Measurements from ENCODE around the gene TRIP10. TPM values are rescaled to one million over a fixed set of nuclear protein-coding genes. Genes with fewer than 3 reads are reported as not detected.
A peak's percentile ranks its signal among the peaks of the same experiment; 100 is the strongest.

The TRIP10 gene
- total and polyA plus RNA-seq, 2 of the 13 experiments (the other 11 are each of a cell fraction or from before 2014, with no cell fraction given), result 32.5 to 33.2 TPM

DNA sequence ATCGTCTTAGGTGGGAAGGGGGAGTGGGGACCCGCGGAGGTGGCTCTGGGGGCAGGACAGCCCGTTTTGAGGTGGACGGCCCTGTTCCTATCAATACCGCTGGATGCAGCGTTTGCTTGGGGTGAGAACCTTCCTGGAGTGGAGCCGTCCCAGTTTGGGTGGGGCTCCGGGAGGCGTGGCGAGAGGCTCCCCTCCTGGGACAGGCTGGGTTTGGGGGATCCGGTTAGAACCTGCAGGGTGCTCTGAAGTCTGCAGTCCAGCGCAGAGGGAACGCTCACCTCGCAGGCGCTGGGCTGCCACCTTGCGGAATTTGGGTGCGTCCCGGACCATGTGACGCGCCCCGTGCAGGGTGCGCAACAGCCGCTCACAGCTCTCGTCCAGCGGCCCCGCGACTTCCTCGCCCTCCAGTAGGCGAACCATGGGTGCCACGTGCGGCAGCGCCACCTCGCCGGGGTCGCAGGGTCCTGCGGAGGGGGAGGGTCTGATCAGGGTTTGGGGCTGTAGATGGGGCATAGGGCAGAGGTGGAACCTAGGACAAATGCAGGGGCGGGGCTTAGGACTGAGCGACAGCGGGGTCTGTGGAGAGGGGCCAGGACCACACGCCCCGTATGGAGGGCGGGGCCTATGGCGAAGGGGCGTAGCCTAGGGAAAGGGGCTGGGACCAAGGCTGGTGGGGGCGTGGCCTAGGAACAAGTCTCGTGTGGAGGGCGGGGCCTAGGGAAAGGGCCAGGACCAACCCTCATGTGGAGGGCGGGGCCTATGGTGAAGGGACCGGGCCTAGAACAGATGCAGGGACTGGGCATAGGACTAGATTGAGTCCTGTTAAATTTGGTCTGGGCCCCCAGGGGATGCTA, 13.9 kb downstream of the TRIP10 start (continued):
- TF ChIP-seq, protein P1, sequence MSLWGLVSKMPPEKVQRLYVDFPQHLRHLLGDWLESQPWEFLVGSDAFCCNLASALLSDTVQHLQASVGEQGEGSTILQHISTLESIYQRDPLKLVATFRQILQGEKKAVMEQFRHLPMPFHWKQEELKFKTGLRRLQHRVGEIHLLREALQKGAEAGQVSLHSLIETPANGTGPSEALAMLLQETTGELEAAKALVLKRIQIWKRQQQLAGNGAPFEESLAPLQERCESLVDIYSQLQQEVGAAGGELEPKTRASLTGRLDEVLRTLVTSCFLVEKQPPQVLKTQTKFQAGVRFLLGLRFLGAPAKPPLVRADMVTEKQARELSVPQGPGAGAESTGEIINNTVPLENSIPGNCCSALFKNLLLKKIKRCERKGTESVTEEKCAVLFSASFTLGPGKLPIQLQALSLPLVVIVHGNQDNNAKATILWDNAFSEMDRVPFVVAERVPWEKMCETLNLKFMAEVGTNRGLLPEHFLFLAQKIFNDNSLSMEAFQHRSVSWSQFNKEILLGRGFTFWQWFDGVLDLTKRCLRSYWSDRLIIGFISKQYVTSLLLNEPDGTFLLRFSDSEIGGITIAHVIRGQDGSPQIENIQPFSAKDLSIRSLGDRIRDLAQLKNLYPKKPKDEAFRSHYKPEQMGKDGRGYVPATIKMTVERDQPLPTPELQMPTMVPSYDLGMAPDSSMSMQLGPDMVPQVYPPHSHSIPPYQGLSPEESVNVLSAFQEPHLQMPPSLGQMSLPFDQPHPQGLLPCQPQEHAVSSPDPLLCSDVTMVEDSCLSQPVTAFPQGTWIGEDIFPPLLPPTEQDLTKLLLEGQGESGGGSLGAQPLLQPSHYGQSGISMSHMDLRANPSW (CRISPR knock-in tag; IDR thresholded peaks at IDR 0.05; ENCODE audit: borderline replicate concordance), result no peak
- TF ChIP-seq ZSCAN30 (CRISPR knock-in tag; IDR thresholded peaks at IDR 0.05), result no peak
- TF ChIP-seq KMT2B (CRISPR knock-in tag; IDR thresholded peaks at IDR 0.05), result no peak
- TF ChIP-seq ZBTB7B (CRISPR knock-in tag; IDR thresholded peaks at IDR 0.05), result peak; percentile 89
- peak; percentile 65 for TF ChIP-seq HDAC2 (CRISPR knock-in tag; IDR thresholded peaks at IDR 0.05)
- TF ChIP-seq SRSF9 (IDR thresholded peaks at IDR 0.05; ENCODE audit: borderline replicate concordance, insufficient read depth, low read depth, low read length, poor library complexity, severe bottlenecking), result no peak
- TF ChIP-seq, protein P2, sequence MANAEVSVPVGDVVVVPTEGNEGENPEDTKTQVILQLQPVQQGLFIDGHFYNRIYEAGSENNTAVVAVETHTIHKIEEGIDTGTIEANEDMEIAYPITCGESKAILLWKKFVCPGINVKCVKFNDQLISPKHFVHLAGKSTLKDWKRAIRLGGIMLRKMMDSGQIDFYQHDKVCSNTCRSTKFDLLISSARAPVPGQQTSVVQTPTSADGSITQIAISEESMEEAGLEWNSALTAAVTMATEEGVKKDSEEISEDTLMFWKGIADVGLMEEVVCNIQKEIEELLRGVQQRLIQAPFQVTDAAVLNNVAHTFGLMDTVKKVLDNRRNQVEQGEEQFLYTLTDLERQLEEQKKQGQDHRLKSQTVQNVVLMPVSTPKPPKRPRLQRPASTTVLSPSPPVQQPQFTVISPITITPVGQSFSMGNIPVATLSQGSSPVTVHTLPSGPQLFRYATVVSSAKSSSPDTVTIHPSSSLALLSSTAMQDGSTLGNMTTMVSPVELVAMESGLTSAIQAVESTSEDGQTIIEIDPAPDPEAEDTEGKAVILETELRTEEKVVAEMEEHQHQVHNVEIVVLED (CRISPR knock-in tag; IDR thresholded peaks at IDR 0.05; ENCODE audit: borderline replicate concordance), result peak; percentile 73; the same call in 1 of the 2 replicates
- TF ChIP-seq, protein P3, sequence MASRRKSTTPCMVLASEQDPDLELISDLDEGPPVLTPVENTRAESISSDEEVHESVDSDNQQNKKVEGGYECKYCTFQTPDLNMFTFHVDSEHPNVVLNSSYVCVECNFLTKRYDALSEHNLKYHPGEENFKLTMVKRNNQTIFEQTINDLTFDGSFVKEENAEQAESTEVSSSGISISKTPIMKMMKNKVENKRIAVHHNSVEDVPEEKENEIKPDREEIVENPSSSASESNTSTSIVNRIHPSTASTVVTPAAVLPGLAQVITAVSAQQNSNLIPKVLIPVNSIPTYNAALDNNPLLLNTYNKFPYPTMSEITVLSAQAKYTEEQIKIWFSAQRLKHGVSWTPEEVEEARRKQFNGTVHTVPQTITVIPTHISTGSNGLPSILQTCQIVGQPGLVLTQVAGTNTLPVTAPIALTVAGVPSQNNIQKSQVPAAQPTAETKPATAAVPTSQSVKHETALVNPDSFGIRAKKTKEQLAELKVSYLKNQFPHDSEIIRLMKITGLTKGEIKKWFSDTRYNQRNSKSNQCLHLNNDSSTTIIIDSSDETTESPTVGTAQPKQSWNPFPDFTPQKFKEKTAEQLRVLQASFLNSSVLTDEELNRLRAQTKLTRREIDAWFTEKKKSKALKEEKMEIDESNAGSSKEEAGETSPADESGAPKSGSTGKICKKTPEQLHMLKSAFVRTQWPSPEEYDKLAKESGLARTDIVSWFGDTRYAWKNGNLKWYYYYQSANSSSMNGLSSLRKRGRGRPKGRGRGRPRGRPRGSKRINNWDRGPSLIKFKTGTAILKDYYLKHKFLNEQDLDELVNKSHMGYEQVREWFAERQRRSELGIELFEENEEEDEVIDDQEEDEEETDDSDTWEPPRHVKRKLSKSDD (CRISPR knock-in tag; IDR thresholded peaks at IDR 0.05; ENCODE audit: low read depth), result peak; percentile 88
- TF ChIP-seq MXI1 (IDR thresholded peaks at IDR 0.05; ENCODE audit: borderline replicate concordance, low read depth, low read length), result peak; percentile 74; the same call in 1 of the 3 replicates
- no peak for TF ChIP-seq NR3C1 (CRISPR knock-in tag; IDR thresholded peaks at IDR 0.05)
- no peak for TF ChIP-seq JUND (CRISPR knock-in tag; IDR thresholded peaks at IDR 0.05)
- 0 out of 2 replicates have a peak, but pooled peaks have one; percentile 32 for TF ChIP-seq ISX (CRISPR knock-in tag; conservative IDR thresholded peaks at IDR 0.05)
- no peak for TF ChIP-seq ZNF20 (CRISPR knock-in tag; IDR thresholded peaks at IDR 0.05)
- TF ChIP-seq, protein P4, sequence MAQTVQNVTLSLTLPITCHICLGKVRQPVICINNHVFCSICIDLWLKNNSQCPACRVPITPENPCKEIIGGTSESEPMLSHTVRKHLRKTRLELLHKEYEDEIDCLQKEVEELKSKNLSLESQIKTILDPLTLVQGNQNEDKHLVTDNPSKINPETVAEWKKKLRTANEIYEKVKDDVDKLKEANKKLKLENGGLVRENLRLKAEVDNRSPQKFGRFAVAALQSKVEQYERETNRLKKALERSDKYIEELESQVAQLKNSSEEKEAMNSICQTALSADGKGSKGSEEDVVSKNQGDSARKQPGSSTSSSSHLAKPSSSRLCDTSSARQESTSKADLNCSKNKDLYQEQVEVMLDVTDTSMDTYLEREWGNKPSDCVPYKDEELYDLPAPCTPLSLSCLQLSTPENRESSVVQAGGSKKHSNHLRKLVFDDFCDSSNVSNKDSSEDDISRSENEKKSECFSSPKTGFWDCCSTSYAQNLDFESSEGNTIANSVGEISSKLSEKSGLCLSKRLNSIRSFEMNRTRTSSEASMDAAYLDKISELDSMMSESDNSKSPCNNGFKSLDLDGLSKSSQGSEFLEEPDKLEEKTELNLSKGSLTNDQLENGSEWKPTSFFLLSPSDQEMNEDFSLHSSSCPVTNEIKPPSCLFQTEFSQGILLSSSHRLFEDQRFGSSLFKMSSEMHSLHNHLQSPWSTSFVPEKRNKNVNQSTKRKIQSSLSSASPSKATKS (CRISPR knock-in tag; IDR thresholded peaks at IDR 0.05), result no peak
- TF ChIP-seq ZNF451 (CRISPR knock-in tag; IDR thresholded peaks at IDR 0.05), result no peak
- no peak for TF ChIP-seq PRPF4 (IDR thresholded peaks at IDR 0.05; ENCODE audit: low read depth, low read length, poor library complexity, severe bottlenecking)
- no peak for TF ChIP-seq NFE2 (CRISPR knock-in tag; IDR thresholded peaks at IDR 0.05)
- no peak for TF ChIP-seq HOXA7 (CRISPR knock-in tag; IDR thresholded peaks at IDR 0.05)
- TF ChIP-seq ZNF776 (CRISPR knock-in tag; IDR thresholded peaks at IDR 0.05), result no peak
- TF ChIP-seq IRX3 (CRISPR knock-in tag; IDR thresholded peaks at IDR 0.05; ENCODE audit: borderline replicate concordance, low read depth), result no peak

All from HepG2 (cell line).